SK-N-SH (cell line): ENCODE data around the gene ZCCHC2. TPM values are rescaled to one million over a fixed set of nuclear protein-coding genes. Genes with fewer than 3 reads are reported as not detected.

Source experiments
- CTCF ChIA-PET: fragments of 300-600, 350-600 bp; formaldehyde crosslinking; extraction: SDS; loops from one replicate; lab custom pipeline; 2021; lab: Yijun Ruan, JAX
- POLR2A ChIA-PET: fragments of 350-600 bp; sonication (Branson Sonifier 250); formaldehyde crosslinking; extraction: SDS; loops from one replicate; lab custom pipeline; 2020; ENCODE audit warnings: antibody characterized with exemption, inconsistent platforms; lab: Yijun Ruan, JAX
- DNase-seq: peaks from one replicate; pipeline ENCODE4 v3.0.0; 2012
- H2AFZ ChIP-seq: fragments of 200-600 bp; sonication (generic); 2 replicates; pipeline ENCODE4 v1.8.1; 2016; ENCODE audit warnings: antibody characterized with exemption, mild to moderate bottlenecking, low read depth
- H3F3A ChIP-seq: fragments of 200-600 bp; sonication (generic); replicated peaks from 2 replicates; pipeline ENCODE3; 2016; ENCODE audit warnings: antibody characterized with exemption, mild to moderate bottlenecking; ENCODE audit not compliant: insufficient read depth
- H3K27ac ChIP-seq, 2 experiments: fragments of 200-500 bp in 1 of 2; fragments of 200-600 bp in 1 of 2; sonication (Bioruptor generic) in 1 of 2; sonication (generic), shearing (Covaris generic) in 1 of 2; 2 replicates each; pipeline versions ENCODE4 v1.5.1 to v1.6.1; 2014 to 2016; ENCODE audit warnings: low read depth in 2 of 2, inconsistent platforms in 1 of 2, low read length in 1 of 2, mild to moderate bottlenecking in 1 of 2, mixed read lengths in 1 of 2
- H3K27me3 ChIP-seq: fragments of 200-600 bp; sonication (generic), shearing (Covaris generic); 2 replicates; pipeline ENCODE4 v1.6.1; 2016; ENCODE audit warnings: mixed run types; ENCODE audit not compliant: insufficient read depth
- H3K36me3 ChIP-seq, 2 experiments: fragments of 200-500 bp in 1 of 2; fragments of 200-600 bp in 1 of 2; sonication (Bioruptor generic) in 1 of 2; sonication (generic) in 1 of 2; replicated peaks in 1 of 2; 2 replicates each; pipeline versions ENCODE3 to v1.5.1; 2014 to 2016; ENCODE audit warnings: low read length in 1 of 2, mild to moderate bottlenecking in 1 of 2; ENCODE audit not compliant: insufficient read depth in 2 of 2, control insufficient read depth in 1 of 2
- H3K4me1 ChIP-seq, 2 experiments: fragments of 200-500 bp in 1 of 2; fragments of 200-600 bp in 1 of 2; sonication (Bioruptor generic) in 1 of 2; sonication (generic), shearing (Covaris generic) in 1 of 2; 2 replicates each; pipeline versions ENCODE4 v1.5.1 to v1.6.1; 2014 to 2016; ENCODE audit warnings: low read depth in 1 of 2, low read length in 1 of 2, mixed run types in 1 of 2; ENCODE audit not compliant: insufficient read depth in 2 of 2, control insufficient read depth in 1 of 2
- H3K4me2 ChIP-seq: fragments of 200-600 bp; sonication (generic), shearing (Covaris generic); 2 replicates; pipeline ENCODE4 v1.6.1; 2017; ENCODE audit warnings: mixed run types
- H3K4me3 ChIP-seq, 2 experiments: fragments of 200-500 bp in 1 of 2; fragments of 200-600 bp in 1 of 2; sonication (Bioruptor generic) in 1 of 2; sonication (generic), shearing (Covaris generic) in 1 of 2; 2 replicates each; pipeline versions ENCODE4 v1.5.1 to v1.8.1; 2014 to 2016; ENCODE audit warnings: low read depth in 2 of 2, inconsistent platforms in 1 of 2, low read length in 1 of 2, mild to moderate bottlenecking in 1 of 2, mixed read lengths in 1 of 2, moderate library complexity in 1 of 2
- H3K79me2 ChIP-seq: fragments of 200-600 bp; sonication (generic); 2 replicates; pipeline ENCODE4 v1.8.1; 2017; ENCODE audit warnings: mild to moderate bottlenecking; ENCODE audit not compliant: insufficient read depth
- H3K9ac ChIP-seq: fragments of 200-600 bp; sonication (generic); 2 replicates; pipeline ENCODE4 v1.6.1; 2017; ENCODE audit warnings: mixed run types
- H3K9me2 ChIP-seq: fragments of 200-600 bp; sonication (generic); 2 replicates; pipeline ENCODE4 v1.6.1; 2017; ENCODE audit warnings: mixed run types
- H3K9me3 ChIP-seq: fragments of 200-600 bp; sonication (generic); 2 replicates; pipeline ENCODE4 v1.6.1; 2017; ENCODE audit warnings: mixed run types, mild to moderate bottlenecking, moderate library complexity
- H4K20me1 ChIP-seq: fragments of 200-600 bp; sonication (generic); 2 replicates; pipeline ENCODE4 v1.6.1; 2017; ENCODE audit warnings: mild to moderate bottlenecking, mixed run types; ENCODE audit not compliant: insufficient read depth
- EP300 ChIP-seq, 2 experiments: IDR thresholded peaks; 2 replicates each; pipeline versions ENCODE4 v1.4.0 to v1.6.1; 2012; ENCODE audit warnings: borderline replicate concordance in 1 of 2, low read depth in 1 of 2, low read length in 1 of 2
- FOSL2 ChIP-seq: IDR thresholded peaks from 2 replicates; pipeline ENCODE4 v1.4.0; 2012; ENCODE audit warnings: low read depth, mild to moderate bottlenecking, moderate library complexity, borderline replicate concordance
- FOXM1 ChIP-seq: IDR thresholded peaks from 2 replicates; pipeline ENCODE4 v1.4.0; 2012; ENCODE audit warnings: low read depth, mild to moderate bottlenecking
- GABPA ChIP-seq: IDR thresholded peaks from 2 replicates; pipeline ENCODE4 v1.4.0; 2012; ENCODE audit warnings: low read depth, mild to moderate bottlenecking
- JUND ChIP-seq: IDR thresholded peaks from 2 replicates; pipeline ENCODE4 v1.4.0; 2012
- MAX ChIP-seq: IDR thresholded peaks from 2 replicates; pipeline ENCODE4 v1.4.0; 2012; ENCODE audit warnings: low read depth
- NRF1 ChIP-seq: IDR thresholded peaks from 2 replicates; pipeline ENCODE4 v1.6.1; 2012; ENCODE audit warnings: low read depth, mild to moderate bottlenecking, low read length
- PBX3 ChIP-seq: IDR thresholded peaks from 2 replicates; pipeline ENCODE4; 2012
- POLR2AphosphoS5 ChIP-seq: IDR thresholded peaks from 2 replicates; pipeline ENCODE4 v1.6.1; 2012; ENCODE audit warnings: low read depth, low read length
- RAD21 ChIP-seq: IDR thresholded peaks from 2 replicates; pipeline ENCODE4 v1.6.1; 2012; ENCODE audit warnings: mild to moderate bottlenecking, low read length
- TCF12 ChIP-seq: IDR thresholded peaks from 2 replicates; pipeline ENCODE4 v1.4.0; 2012
- TEAD4 ChIP-seq: IDR thresholded peaks from 2 replicates; pipeline ENCODE4 v1.4.0; 2012; ENCODE audit warnings: mild to moderate bottlenecking, borderline replicate concordance; ENCODE audit not compliant: insufficient read depth
- YY1 ChIP-seq: IDR thresholded peaks from 2 replicates; pipeline ENCODE4 v1.4.0; 2012; ENCODE audit warnings: low read depth, mild to moderate bottlenecking
- WGBS: methylation state at CpG from one replicate; pipeline ENCODE4 v1.1.6; 2017; ENCODE audit warnings: low lambda C conversion rate; 5-methylcytosine and 5-hydroxymethylcytosine counted together
- polyA plus RNA-seq, 3 experiments: library from polyadenylated mRNA; depleted of rRNA; stranded (reverse); fragments of >200 nt; gene quantifications; 2 replicates each; pipeline ENCODE4 v1.2.3, GENCODE V29; 2012

The ZCCHC2 gene
- polyA plus RNA-seq, 1 of the 3 experiments (the other 2 are of a cell fraction), result 7.3 TPM

- Histone ChIP-seq H3F3A (peaks cover 7% of the 10 kb centered on the region), H3K4me1 (peaks cover 0 to 12% of the 10 kb centered on the region in 2 experiments; a peak in 1 of 4 replicates), H3K79me2 (no peaks in the 10 kb centered on the region), H3K9me2 (no peaks in the 10 kb centered on the region), H4K20me1 (no peaks in the 10 kb centered on the region), H3K9me3 (no peaks in the 10 kb centered on the region), H3K27me3 (no peaks in the 10 kb centered on the region), H2AFZ (no peak overlapping the region), H3K9ac (no peak overlapping the region), H3K36me3 (peaks cover 20 to 24% of the 10 kb centered on the region in 2 experiments), H3K27ac (no peak overlapping the region), H3K4me3 (no peak overlapping the region), H3K4me2 (no peak overlapping the region)
- CTCF ChIA-PET, result interaction anchor here (2.3 kb wide), 1 partner anchor 32 kb away, joined by 7 read pairs; no protein-coding TSS in a partner anchor
- WGBS, result 100% methylated on average over 3 of the region's 4 CpGs
- DNase-seq, result no peak
- POLR2A ChIA-PET, result no interaction called here
- no peak for TF ChIP-seq RAD21
These were observed 29.2 kb downstream of the ZCCHC2 start for GRCh38 chr18:62551972-62552513.

- WGBS, result 95% methylated on average over 6 of the region's 6 CpGs
- no peak overlapping the region for H3K9ac ChIP-seq
- no peak for DNase-seq
- no peaks in the 10 kb centered on the region for H3K9me2 ChIP-seq
- no peaks in the 10 kb centered on the region for H3K27me3 ChIP-seq
- H3K36me3 ChIP-seq, result peaks cover 23 to 42% of the 10 kb centered on the region in 2 experiments
- CTCF ChIA-PET, result no interaction called here
- no peaks in the 10 kb centered on the region for H3K9me3 ChIP-seq
- no peak overlapping the region for H2AFZ ChIP-seq
- H3K79me2 ChIP-seq, result no peaks in the 10 kb centered on the region
- H3F3A ChIP-seq, result peaks cover 7% of the 10 kb centered on the region
- TF ChIP-seq NRF1, result no peak
- no peak for TF ChIP-seq YY1
- TF ChIP-seq POLR2AphosphoS5, result no peak
- TF ChIP-seq TEAD4, result no peak
- no peak for TF ChIP-seq GABPA
- TF ChIP-seq, all 33 proteins: peak for 0
- POLR2A ChIA-PET, result no interaction called here
- no peaks in the 10 kb centered on the region for H4K20me1 ChIP-seq
- no peak overlapping the region for H3K4me2 ChIP-seq
- H3K27ac ChIP-seq, result no peak overlapping the region
- peaks cover 0 to 12% of the 10 kb centered on the region in 2 experiments; a peak in 1 of 4 replicates for H3K4me1 ChIP-seq
- no peak overlapping the region for H3K4me3 ChIP-seq
These were observed 31.4 kb downstream of the ZCCHC2 start for GRCh38 chr18:62554061-62554815.

- Histone ChIP-seq H3K9me2 (no peaks in the 10 kb centered on the region), H3F3A (peaks cover 7% of the 10 kb centered on the region), H3K27me3 (no peaks in the 10 kb centered on the region), H3K4me1 (peaks cover 0 to 12% of the 10 kb centered on the region in 2 experiments; a peak in 1 of 4 replicates), H3K36me3 (peaks cover 23 to 47% of the 10 kb centered on the region in 2 experiments), H3K4me2 (no peak overlapping the region), H2AFZ (no peak overlapping the region), H3K4me3 (no peak overlapping the region), H3K79me2 (no peaks in the 10 kb centered on the region), H3K9me3 (no peaks in the 10 kb centered on the region), H3K27ac (no peak overlapping the region), H4K20me1 (no peaks in the 10 kb centered on the region), H3K9ac (no peak overlapping the region)
- WGBS, result 66% methylated on average over 3 of the region's 3 CpGs
- ChIA-PET POLR2A (no interaction called here), CTCF (no interaction called here)
- TF ChIP-seq MAX (no peak), FOXM1 (no peak), FOSL2 (peak; percentile 86), PBX3 (peak; percentile 43), JUND (peak; percentile 73), EP300 (IDR thresholded peaks at IDR 0.05; ENCODE audit: borderline replicate concordance in 1 of 2, low read depth in 1 of 2, low read length in 1 of 2) (peak in 1 of 2 experiments; percentile 27; a peak in 1 of 4 replicates), TCF12 (peak; percentile 45; the same call in 1 of the 2 replicates)
- DNase-seq, result no peak
These were observed 32.3 kb downstream of the ZCCHC2 start for GRCh38 chr18:62555135-62555534.
